HCT116 (cell line): Measurements from ENCODE around the gene PPM1E. TPM values are rescaled to one million over a fixed set of nuclear protein-coding genes. Genes with fewer than 3 reads are reported as not detected.

Source experiments
- ATAC-seq: fragments of 200-7000 bp; cut with Tn5 transposase; 2 replicates; pipeline ENCODE4 v1.9.1; 2020; ENCODE audit warnings: mild to moderate bottlenecking, moderate library complexity
- BruUV-seq: library from RNA; stranded (reverse); fragments of 400-500 nt; replicated peaks from 2 replicates; lab custom pipeline; 2021; lab: Mats Ljungman, UMichigan
- CTCF ChIA-PET: fragments of 300-600 bp; sonication (Branson Sonifier 250); formaldehyde crosslinking; loops from one replicate; lab custom pipeline; 2021; ENCODE audit warnings: antibody characterized with exemption; lab: Charles Lee
- POLR2A ChIA-PET: fragments of 300-600, 350-600 bp; sonication (Branson Sonifier 250); formaldehyde crosslinking; loops from one replicate; lab custom pipeline; 2021; ENCODE audit warnings: antibody characterized with exemption; lab: Charles Lee
- RAD21 ChIA-PET, 2 experiments: fragments of 300-600 bp; sonication (Branson Sonifier 250); formaldehyde crosslinking; loops; one replicate each; lab custom pipeline; 2023; ENCODE audit warnings: low total read pairs in 2 of 2; ENCODE audit not compliant: uncharacterized antibody in 2 of 2, unreplicated experiment in 2 of 2, low non-redundant PET in 1 of 2; lab: Charles Lee
- DNase-seq: peaks from one replicate; pipeline ENCODE4 v3.0.0-alpha.2; 2010; ENCODE audit warnings: low read depth, low spot score
- H2AFZ ChIP-seq: fragments of 200-600 bp; shearing (Covaris generic), sonication (generic); 2 replicates; pipeline ENCODE4 v1.6.1; 2017; ENCODE audit warnings: low read depth, mixed run types, mixed read lengths, antibody characterized with exemption, low read length; ENCODE audit not compliant: poor library complexity, severe bottlenecking
- H3K27ac ChIP-seq: 2 replicates; pipeline ENCODE4 v1.5.1; 2012; ENCODE audit warnings: low read depth, low read length
- H3K27me3 ChIP-seq: fragments of 200-600 bp; sonication (generic); 2 replicates; pipeline ENCODE4 v1.6.1; 2016; ENCODE audit warnings: mixed run types, low read length, mixed read lengths; ENCODE audit not compliant: insufficient read depth
- H3K36me3 ChIP-seq, 2 experiments: fragments of 200-500 bp in 1 of 2; fragments of 200-600 bp in 1 of 2; sonication (Bioruptor generic) in 1 of 2; sonication (generic) in 1 of 2; 2 replicates each; pipeline versions ENCODE4 v1.5.1 to v1.6.1; 2014 to 2016; ENCODE audit warnings: low read length in 2 of 2, inconsistent platforms in 1 of 2, mixed read lengths in 1 of 2, mixed run types in 1 of 2; ENCODE audit not compliant: insufficient read depth in 2 of 2, control insufficient read depth in 1 of 2
- H3K4me1 ChIP-seq, 2 experiments: fragments of 200-600 bp in 1 of 2; sonication (generic) in 1 of 2; 2 replicates each; pipeline versions ENCODE4 v1.5.1 to v1.6.1; 2012 to 2017; ENCODE audit warnings: low read length in 2 of 2, inconsistent platforms in 1 of 2, mild to moderate bottlenecking in 1 of 2, mixed read lengths in 1 of 2, mixed run types in 1 of 2, moderate library complexity in 1 of 2; ENCODE audit not compliant: insufficient read depth in 2 of 2, control insufficient read depth in 1 of 2
- H3K4me2 ChIP-seq: fragments of 200-600 bp; sonication (generic); 2 replicates; pipeline ENCODE4 v1.6.1; 2017; ENCODE audit warnings: mixed run types, low read length, mixed read lengths
- H3K4me3 ChIP-seq, 2 experiments: fragments of 200-600 bp in 1 of 2; sonication (generic) in 1 of 2; replicated peaks in 1 of 2; 2 replicates each; pipeline ENCODE4 v1.5.1; 2011 to 2016; ENCODE audit warnings: low read length in 2 of 2, control low read depth in 1 of 2, low read depth in 1 of 2, mild to moderate bottlenecking in 1 of 2, mixed read lengths in 1 of 2, mixed run types in 1 of 2
- H3K79me2 ChIP-seq: fragments of 200-600 bp; sonication (generic); 2 replicates; pipeline ENCODE4 v1.6.1; 2017; ENCODE audit warnings: mild to moderate bottlenecking, mixed run types, low read length, moderate library complexity, mixed read lengths; ENCODE audit not compliant: insufficient read depth
- H3K9ac ChIP-seq: fragments of 200-600 bp; sonication (generic); 2 replicates; pipeline ENCODE4 v1.6.1; 2016; ENCODE audit warnings: low read length, mixed read lengths
- H3K9me2 ChIP-seq: fragments of 200-600 bp; sonication (generic), shearing (Covaris generic); 2 replicates; pipeline ENCODE4 v1.6.1; 2017; ENCODE audit warnings: mixed run types, mild to moderate bottlenecking, moderate library complexity; ENCODE audit not compliant: insufficient read depth
- H3K9me3 ChIP-seq, 2 experiments: fragments of 200-500 bp in 1 of 2; fragments of 200-600 bp in 1 of 2; sonication (Bioruptor generic) in 1 of 2; sonication (generic) in 1 of 2; 2 replicates each; pipeline ENCODE4 v1.6.1; 2014 to 2017; ENCODE audit warnings: low read length in 2 of 2, mixed read lengths in 2 of 2, inconsistent platforms in 1 of 2, low read depth in 1 of 2, mild to moderate bottlenecking in 1 of 2, mixed run types in 1 of 2, moderate library complexity in 1 of 2; ENCODE audit not compliant: control insufficient read depth in 1 of 2, insufficient read depth in 1 of 2
- H4K20me1 ChIP-seq: fragments of 200-600 bp; sonication (generic), shearing (Covaris generic); 2 replicates; pipeline ENCODE4 v1.6.1; 2017; ENCODE audit warnings: mixed run types, mild to moderate bottlenecking, moderate library complexity; ENCODE audit not compliant: insufficient read depth
- CEBPB ChIP-seq: IDR thresholded peaks from 2 replicates; pipeline ENCODE4 v1.6.1; 2012; ENCODE audit warnings: low read depth
- EZH2phosphoT487 ChIP-seq: fragments of 200-600 bp; IDR thresholded peaks from 2 replicates; pipeline ENCODE4 v1.6.1; 2018; ENCODE audit warnings: antibody characterized with exemption, borderline replicate concordance
- FOSL1 ChIP-seq: IDR thresholded peaks from 2 replicates; pipeline ENCODE4 v1.6.1; 2012; ENCODE audit warnings: low read depth
- SIN3A ChIP-seq: IDR thresholded peaks from 2 replicates; pipeline ENCODE4 v1.6.1; 2012; ENCODE audit warnings: low read depth
- ZFX ChIP-seq: fragments of 450-650 bp; IDR thresholded peaks from 2 replicates; pipeline ENCODE4 v1.6.1; 2017
- ZNF274 ChIP-seq: fragments of 200-500 bp; sonication (Bioruptor generic); IDR thresholded peaks from 2 replicates; pipeline ENCODE4 v1.6.1; 2014; ENCODE audit warnings: mild to moderate bottlenecking, low read depth, low read length, inconsistent platforms
- intact Hi-C: fragments of 100-400 bp; cut with micrococcal nuclease; formaldehyde crosslinking; loops from 2 replicates; pipeline ENCODE4 v1.10.0; 2022
- total RNA-seq: library from RNA; stranded (reverse); gene quantifications from one replicate; pipeline ENCODE4 v1.2.1, GENCODE V29; 2021; ENCODE audit not compliant: unreplicated experiment
- TF ChIP-seq, protein P1 (sequence below): IDR thresholded peaks from 2 replicates; pipeline ENCODE4 v1.6.1; 2012
- TF ChIP-seq, protein P2 (sequence below), 3 experiments: fragments of 200-600 bp in 1 of 3; sonication (generic) in 1 of 3; IDR thresholded peaks in 2 of 3; conservative IDR thresholded peaks in 1 of 3; 2 replicates each; pipeline ENCODE4 v1.5.1; 2012 to 2017; ENCODE audit warnings: low read depth in 2 of 3, low read length in 2 of 3, antibody characterized with exemption in 1 of 3, borderline replicate concordance in 1 of 3, control low read depth in 1 of 3, mild to moderate bottlenecking in 1 of 3, mixed read lengths in 1 of 3, mixed run types in 1 of 3, moderate library complexity in 1 of 3; ENCODE audit not compliant: insufficient read depth in 1 of 3

The PPM1E gene
- total RNA-seq, 1 experiment from 2014 or later: 0.02 TPM

DNA sequence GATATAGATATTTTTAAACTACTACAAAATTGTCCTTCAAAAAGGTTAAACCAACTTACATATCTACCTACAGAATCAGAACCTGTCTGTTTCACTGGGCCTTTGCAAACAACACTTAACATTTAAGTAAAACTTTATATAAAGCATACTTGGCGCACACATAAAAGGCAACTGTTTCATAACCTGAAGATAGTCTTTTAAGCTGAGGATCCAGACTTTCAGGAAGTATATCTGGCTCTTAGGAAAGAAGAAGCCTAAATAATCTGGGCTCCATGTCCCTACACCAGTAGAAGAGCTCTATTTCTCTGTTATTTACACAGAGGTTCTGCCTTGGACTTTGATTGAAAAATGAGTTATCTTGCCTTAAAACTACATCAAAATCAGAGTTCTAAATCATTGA is 275.2 kb downstream of the PPM1E start:
- Histone ChIP-seq H3K9ac (no peak overlapping the region), H2AFZ (no peak overlapping the region), H3K4me1 (no peaks in the 10 kb centered on the region), H4K20me1 (no peaks in the 10 kb centered on the region), H3K27me3 (no peaks in the 10 kb centered on the region)
- no peak for ATAC-seq
- DNase-seq: no peak
- CTCF ChIA-PET: no interaction called here
- TF ChIP-seq ZFX (no peak), ZNF274 (no peak), FOSL1 (no peak), EZH2phosphoT487 (no peak), CEBPB (no peak), SIN3A (no peak)
- TF ChIP-seq, protein P1, sequence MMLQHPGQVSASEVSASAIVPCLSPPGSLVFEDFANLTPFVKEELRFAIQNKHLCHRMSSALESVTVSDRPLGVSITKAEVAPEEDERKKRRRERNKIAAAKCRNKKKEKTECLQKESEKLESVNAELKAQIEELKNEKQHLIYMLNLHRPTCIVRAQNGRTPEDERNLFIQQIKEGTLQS: no peak
- TF ChIP-seq, protein P2, sequence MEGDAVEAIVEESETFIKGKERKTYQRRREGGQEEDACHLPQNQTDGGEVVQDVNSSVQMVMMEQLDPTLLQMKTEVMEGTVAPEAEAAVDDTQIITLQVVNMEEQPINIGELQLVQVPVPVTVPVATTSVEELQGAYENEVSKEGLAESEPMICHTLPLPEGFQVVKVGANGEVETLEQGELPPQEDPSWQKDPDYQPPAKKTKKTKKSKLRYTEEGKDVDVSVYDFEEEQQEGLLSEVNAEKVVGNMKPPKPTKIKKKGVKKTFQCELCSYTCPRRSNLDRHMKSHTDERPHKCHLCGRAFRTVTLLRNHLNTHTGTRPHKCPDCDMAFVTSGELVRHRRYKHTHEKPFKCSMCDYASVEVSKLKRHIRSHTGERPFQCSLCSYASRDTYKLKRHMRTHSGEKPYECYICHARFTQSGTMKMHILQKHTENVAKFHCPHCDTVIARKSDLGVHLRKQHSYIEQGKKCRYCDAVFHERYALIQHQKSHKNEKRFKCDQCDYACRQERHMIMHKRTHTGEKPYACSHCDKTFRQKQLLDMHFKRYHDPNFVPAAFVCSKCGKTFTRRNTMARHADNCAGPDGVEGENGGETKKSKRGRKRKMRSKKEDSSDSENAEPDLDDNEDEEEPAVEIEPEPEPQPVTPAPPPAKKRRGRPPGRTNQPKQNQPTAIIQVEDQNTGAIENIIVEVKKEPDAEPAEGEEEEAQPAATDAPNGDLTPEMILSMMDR (IDR thresholded peaks at IDR 0.05 in 2 of 3, conservative IDR thresholded peaks at IDR 0.05 in 1 of 3; ENCODE audit: borderline replicate concordance in 1 of 3, insufficient read depth in 1 of 3, low read depth in 2 of 3, low read length in 2 of 3): no peak
- TF ChIP-seq, all 23 proteins: peak for 0
- peaks cover 4 to 20% of the 10 kb centered on the region in 2 experiments for H3K36me3 ChIP-seq
- no peak overlapping the region for H3K4me3 ChIP-seq
- H3K9me2 ChIP-seq: no peaks in the 10 kb centered on the region
- no peaks in the 10 kb centered on the region for H3K9me3 ChIP-seq
- BruUV-seq: no TSS peak
- no peaks in the 10 kb centered on the region for H3K79me2 ChIP-seq
- no peak overlapping the region for H3K27ac ChIP-seq
- RAD21 ChIA-PET: no interaction called here
- intact Hi-C loops: no loop called here
- H3K4me2 ChIP-seq: no peak overlapping the region
- POLR2A ChIA-PET: no interaction called here

Other genes starting within 250 kb of the PPM1E start
- 67.2 TPM for gene MTMR4, start 241.2 kb upstream of the PPM1E start, total RNA-seq
- 0.89 TPM for gene TEX14, start 63.8 kb upstream of the PPM1E start, total RNA-seq
- gene RAD51C, start 63.3 kb upstream of the PPM1E start, total RNA-seq: 94.9 TPM